Stimulated activated naive CD4-positive, alpha-beta T cell treated with Interleukin-2 at 50 U/mL for 16 hours (primary cell): ENCODE measurements around the gene GTF3C6.
"Not testable (repeated sequence)": the region's sequence is repeated elsewhere in the genome, so short reads cannot be mapped to it uniquely, and the experiment has no call there.

Experiments used
- DNase-seq: peaks from one replicate; lab custom pipeline; 2025; lab: John Stamatoyannopoulos, UW

Gene GTF3C6, protein sequence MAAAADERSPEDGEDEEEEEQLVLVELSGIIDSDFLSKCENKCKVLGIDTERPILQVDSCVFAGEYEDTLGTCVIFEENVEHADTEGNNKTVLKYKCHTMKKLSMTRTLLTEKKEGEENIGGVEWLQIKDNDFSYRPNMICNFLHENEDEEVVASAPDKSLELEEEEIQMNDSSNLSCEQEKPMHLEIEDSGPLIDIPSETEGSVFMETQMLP

DNA sequence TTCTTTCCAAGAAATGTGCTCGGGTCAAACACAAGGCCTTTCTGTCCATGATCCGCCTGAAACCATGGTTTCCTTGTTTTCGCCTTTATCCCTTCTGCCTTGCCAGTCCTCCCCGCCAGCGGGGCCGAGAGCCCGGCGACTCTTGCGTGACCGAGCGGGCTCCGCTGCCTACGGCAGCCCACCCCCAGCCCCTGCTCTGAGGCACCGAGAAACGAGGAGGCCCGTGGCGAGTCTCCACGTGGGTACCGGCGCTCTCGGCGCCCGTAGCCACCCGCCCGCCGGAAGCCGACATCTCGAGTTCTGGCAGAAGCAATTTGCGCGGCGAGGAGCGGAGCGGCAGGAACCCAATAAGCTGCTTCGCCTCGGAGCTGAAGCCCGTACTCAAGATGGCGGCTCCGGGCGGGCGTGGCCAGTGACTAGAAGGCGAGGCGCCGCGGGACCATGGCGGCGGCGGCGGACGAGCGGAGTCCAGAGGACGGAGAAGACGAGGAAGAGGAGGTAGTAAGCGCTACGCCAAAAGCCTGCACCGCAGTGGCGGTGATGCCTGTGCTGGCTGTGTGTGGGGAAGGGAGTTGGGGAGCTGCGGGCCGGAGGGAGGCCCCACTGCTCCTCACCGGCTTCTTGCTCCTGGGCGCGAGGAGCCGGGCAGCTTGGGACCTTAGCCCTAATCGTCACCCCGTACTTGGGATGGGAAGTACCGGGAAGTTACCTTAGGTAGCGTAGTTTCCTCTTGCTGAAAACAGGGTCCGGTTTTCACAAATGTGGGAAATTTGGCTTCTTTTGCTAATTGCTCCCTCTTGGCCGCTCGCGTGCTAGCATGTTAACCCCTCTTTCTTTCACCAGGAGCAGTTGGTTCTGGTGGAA is at the start of gene GTF3C6:
GTF3C6 (plus strand) TSS at position 378 of the 864 bp plus-strand sequence; CDS start at position 442, 64 bp downstream.
- peak; percentile 93 for DNase-seq

DNA sequence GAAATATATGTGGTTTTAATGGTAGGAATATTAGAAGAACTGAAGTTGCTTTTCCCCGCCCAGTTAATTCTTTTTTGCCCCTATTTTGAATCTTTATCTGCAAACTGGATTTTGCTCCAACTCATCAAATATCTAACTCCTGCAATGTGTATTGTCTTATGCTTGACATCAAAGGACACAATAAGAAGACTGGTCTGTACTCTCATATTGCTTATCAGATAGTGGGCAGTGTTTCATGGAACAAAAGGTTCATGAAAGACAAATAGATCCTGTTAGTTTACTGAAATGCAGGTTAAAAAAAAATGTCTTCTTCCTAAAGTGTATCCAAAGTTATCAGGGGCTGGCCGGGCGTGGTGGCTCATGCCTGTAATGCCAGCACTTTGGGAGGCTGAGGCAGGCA is 27.7 kb upstream of the GTF3C6 start:
- DNase-seq: no peak

DNA sequence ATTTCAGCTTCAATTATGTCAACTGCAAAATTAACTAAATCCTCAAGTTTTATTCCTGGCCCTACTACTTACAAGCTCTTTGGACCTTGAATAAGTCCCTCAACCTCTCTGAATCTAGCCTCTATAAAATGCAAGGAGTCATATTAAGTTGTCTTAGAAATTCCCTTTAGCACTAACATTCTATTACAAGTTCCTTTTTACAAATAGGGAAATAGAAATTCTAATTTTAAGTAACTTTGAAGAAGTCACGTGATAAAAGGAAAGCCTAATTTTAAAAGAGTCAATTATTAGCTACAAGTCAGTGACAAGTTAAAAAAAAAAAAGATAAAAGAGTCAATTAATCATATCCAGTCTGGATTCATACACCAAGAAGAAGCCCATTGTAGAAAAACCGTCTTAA is 24.6 kb upstream of the GTF3C6 start:
- DNase-seq: no peak

DNA sequence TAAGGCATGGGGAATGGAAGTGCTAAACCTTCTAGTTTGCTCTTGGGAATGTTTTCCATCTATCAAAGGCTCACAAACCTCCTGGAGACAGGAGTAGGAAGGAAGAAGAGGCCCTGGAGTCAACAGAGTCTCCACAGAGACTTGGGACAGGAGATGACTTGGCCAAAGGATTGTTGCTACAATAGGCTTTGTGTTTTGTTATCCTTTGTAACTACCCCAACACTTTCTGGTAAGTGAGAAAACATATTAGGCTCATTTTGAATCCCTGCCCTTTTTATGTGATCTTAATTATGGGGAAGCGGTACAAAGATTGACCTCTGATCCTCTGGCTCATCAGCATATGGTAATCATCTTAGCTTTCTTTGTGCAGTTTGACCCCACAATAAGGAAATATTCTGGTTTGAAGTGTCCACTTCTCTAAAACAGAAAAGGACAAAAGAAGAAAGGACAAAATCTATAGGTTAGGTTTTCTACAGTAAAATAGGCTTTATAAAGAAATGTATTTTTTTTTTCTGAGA is 24.1 kb upstream of the GTF3C6 start:
- DNase-seq: no peak

DNA sequence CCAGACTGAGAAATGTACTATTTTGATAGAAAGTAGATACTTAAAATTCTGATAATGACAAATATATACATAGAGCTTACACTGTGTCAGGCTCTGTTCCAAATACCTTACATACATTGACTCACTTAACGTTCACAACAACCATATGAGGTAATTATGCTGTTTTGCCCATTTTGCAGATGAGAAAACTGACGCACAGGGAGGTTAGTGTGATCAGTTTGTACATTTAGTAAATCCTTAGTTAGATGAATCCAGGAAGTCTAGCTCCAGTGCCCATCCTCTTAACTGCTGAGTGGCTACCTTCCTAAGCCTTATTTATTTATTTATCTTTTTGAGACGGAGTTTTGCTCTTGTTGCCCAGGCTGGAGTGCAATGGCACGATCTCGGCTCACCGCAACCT is 23.3 kb upstream of the GTF3C6 start:
- no peak for DNase-seq

DNA sequence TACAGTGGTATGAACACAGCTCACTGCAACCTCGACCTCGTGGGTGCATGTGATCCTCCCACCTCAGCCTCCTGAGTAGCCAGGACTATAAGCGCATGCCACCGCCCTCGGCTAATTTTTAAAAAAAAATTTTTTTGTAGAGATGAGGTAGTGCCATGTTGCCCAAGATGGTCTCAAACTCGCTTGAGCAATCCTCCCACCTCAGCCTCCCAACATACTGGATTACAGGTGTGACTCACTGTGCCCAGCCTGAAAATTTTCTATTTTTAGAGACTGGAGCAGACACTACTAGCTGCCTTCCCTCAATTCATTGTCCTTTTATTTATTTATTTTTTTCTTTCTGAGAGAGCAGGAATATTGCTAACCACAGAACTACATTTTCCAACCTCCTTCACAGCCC is 20.3 kb upstream of the GTF3C6 start:
- DNase-seq: no peak

DNA sequence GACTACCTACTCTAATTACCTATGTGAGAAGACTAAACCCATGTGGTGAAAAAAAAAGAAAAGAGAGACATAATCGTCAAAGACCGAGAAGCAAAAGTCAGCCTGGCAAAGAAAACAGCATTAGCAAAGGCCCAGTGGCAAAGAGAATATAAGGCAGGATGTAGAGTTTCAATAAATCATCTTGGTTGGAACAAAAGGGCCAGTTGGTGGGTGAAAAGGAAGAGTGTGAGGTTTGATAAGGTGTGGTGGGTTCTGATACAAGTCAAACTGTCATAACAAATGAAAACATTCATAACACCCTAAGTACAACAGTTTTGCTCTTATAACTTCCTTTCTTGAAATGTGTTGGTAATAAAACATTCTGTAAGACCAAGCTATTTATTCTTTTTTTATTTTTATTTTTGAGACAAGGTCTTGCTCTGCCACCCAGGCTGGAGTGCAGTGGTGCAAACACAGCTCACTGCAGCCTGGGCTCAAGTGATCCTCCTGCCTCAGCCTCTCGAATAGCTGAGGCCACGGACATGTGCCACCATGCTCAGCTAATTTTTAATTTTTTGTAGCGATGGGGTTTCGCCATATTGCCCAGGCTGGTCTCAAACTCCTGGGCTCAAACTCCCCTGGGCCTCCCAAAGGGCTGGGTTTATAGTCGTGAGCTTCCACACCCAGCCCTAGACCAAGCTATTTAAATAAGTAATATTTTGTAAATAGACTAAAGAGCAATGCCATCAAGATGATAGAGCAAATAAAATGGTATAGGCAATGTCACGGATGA is 18.9 kb upstream of the GTF3C6 start:
- no peak for DNase-seq

DNA sequence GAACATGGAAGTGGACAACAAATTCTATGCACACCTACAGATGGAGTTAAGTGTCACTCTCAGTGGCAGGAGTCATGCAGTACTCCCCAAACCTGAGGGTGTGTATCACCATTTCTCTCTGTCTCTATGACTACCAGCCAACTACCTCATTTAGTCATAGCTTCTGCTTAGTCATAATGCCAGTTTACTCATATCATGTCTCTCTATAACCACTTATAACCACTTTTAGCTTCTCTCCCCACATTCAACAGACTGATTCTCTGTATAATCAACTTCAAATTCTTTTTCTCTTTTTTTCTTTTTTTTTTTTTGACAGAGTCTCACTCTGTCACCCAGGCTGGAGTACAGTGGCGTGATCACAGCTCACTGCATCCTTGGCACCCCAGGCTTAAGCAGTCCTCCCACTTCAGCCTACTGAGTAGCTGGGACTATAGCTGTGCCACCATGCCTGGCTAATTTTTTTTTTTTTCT is 13.8 kb upstream of the GTF3C6 start:
- DNase-seq: peak; percentile 48

DNA sequence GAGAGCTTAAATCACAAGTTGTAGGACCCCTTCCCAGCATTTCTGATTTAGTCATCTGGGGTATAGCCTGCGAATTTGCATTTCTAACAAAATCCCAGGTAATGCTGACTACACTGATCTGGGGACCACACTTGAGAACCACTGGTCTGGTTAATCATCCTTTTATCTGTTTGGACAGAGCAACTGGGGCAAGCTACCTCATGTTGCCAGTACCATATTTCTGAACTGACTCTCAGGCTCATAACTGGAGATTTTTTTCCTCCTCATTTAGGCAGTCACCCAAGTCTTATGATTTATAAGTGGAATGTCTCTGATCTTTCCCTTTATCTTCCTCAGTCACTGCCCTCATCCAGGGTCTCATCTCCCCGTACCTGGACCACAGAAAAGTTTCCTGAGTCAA is 12.0 kb upstream of the GTF3C6 start:
- DNase-seq: no peak

DNA sequence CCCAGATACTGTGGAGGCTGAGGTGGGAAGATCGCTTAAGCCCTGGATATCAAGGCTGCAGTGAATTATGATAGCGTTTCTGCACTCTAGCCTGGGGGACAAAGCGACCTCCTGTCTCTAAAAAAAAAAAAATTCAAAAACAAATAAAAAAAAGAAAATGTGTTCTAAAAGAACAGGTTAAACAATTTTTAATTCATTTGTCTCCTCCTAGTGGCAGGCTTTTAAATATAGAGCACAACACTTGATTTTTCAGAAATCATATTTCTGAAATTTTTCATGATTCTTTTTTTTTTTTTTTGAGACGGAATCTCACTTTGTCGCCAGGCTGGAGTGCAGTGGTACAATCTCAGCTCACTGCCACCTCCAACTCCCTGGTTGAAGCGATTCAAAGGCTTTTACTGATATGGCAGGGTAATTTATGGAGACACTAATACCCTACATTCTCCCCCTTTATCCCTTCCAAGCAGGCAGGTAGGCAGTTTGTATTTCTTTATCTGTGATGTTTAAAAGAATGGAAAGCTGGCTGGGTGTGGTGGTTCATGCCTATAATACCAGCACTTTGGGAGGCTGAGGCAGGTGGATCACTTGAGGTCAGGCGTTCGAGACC is 8.7 kb upstream of the GTF3C6 start:
- no peak for DNase-seq

DNA sequence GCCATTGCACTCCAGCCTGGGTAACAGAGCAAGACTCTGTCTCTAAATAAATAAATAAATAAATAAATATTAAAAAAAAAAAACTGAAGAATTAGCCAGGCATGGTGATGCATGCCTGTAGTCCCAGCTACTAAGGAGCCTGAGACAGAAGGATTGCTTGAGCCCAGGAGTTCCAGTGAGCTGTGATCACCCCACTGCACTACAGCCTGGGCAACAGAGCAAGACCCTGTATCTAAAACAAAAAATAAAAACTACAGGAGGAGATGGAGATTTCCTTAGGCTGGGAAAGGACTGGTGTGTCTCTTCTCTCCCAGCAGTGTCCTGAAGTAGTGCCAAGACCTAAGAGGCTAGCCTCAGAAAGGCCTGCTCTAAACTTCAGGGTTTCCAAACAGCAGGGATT is 8.1 kb upstream of the GTF3C6 start:
- DNase-seq: no peak

DNA sequence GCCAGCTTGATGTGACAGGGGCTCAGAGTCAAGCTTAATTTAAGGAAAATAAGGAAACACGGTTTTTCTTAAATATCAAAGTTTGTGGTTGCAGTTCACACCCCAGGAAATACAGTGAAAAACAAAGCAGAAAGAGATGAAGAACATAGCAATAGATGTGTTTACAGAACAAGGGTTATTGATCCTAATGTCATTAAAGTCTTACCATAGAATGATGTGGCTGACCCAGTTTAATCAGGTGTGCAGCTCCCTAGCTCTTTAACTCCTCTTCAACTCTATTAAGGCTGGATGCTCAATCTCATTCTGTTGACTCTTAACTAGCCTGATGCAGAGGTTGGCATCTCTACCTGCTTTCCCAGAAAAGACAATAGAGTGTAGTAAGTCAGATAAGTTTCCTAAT is 7.5 kb upstream of the GTF3C6 start:
- DNase-seq: no peak

DNA sequence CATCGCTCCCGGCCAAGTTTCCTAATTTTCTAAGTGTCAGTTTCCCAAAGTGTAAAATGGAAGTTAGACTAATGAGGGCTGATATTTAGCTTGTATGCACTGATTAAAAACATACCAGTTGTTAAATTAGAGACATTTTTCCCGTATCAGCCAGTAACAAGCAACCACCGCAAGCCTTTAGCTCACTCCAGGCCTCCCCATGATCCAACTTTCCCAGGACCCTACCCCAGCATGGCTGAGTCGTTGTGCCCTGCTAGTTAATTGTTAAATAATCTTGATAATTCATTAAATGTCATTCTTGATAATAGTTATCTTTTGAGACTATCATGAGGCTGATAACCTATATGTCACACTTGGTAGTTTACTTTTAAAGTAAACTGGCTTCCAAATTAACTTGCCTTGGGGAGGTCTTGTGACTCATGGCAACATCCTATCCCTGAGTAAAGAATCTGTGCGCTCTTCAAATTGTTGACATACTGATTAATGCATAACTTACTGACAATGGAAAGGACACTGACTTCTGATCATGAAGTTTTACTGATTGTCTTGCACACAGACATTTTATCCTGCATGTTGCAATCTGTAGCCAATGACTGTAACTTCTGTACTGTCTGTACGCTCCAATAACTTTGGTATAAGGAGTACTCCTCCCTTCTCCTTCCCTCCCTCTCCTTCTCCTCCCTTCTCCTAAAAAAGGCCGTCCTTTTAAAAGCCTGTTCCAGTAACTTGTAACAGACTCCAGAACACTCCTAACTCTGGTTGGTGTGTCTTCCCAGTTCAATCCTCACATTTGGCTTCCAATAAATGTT is 6.3 kb upstream of the GTF3C6 start:
- no peak for DNase-seq

DNA sequence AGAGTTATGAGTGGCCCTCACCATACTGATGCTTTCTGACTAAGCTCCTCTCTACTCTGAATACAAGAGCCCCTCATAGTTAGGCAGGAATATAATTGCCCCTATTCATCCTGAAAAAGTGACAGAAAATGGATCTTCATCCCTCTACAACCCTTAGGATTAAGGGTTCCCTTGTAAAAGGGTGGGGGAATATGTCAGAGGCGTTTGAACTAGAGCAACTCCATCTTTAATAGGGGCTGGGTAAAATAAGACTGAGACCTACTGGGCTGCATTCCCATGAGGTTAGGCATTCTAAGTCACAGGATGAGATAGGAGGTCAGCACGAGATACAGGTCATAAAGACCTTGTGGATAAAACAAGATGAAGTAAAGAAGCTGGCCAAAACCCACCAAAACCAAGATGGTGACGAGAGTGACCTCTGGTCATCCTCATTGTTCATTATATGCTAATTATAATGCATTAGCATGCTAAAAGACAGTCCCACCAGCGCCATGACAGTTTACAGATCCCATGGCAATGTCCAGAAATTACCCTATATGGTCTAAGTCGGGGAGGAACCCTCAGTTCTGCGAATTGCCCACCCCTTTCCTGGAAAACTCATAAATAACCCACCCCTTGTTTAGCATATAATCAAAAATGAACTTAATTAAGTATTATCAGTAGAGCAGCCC is 4.7 kb upstream of the GTF3C6 start:
- DNase-seq: no peak

DNA sequence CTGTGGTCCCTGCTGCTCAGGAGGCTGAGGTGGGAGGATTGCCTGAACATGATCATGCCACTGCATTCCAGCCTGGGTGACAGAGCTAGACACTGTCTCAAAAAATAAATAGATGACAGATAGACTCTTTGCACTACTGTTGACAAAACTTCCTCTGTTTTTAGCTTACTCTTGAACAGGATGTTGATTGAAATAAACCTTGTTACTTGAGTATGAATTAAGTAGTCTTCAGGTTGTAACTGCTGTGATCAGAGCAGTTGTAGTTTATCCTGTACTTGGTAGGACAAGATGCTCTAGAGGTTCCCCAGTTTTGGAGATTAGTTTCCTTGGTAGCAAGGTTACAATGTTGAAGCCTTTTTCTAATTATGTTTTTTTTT is 1.5 kb downstream of the GTF3C6 start:
- DNase-seq: no peak

DNA sequence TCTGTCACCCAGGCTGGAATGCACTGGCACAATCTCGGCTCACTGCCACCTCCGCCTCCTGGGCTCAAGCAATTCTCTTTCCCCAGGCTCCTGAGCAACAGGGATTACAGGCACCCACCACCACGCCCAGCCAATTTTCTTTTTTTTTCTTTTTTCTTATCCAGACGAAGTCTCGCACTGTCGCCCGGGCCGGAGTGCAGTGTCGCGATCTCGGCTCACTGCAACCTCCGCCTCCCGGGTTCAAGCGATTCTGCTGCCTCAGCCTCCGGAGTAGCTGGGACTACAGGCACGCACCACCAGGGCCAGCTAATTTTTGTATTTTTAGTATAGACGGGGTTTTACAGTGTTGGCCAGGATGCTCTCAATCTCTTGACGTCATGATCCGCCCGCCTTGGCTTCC is 4.1 kb downstream of the GTF3C6 start:
- DNase-seq: not testable (repeated sequence)

DNA sequence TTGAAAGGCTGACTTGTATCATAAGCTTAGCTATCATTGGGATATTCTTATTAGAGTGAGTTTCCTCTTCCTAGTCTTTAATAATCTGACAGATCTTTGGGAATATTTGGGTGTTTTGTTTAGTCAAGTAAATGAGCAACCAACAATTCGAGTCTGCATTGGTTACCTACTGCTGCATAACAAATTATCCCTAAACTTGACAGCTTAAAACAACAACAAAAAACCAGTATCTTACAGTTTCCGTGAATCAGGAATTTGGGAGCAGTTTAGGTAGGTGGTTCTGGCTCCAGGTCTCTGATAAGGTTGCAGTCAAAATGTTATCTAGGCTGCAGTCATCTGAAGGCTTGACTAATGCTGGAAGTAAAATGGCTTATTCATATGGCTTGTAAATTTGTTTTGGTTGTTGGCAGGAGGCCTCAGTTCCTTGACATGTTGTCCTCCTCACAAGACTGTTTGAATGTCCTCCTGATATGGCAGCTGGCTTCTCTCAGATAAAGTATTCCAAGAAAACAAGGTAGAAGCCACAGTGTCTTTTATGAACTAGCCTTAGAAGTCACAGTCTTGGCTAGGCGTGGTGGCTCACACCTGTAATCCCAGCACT is 7.2 kb downstream of the GTF3C6 start:
- DNase-seq: no peak

DNA sequence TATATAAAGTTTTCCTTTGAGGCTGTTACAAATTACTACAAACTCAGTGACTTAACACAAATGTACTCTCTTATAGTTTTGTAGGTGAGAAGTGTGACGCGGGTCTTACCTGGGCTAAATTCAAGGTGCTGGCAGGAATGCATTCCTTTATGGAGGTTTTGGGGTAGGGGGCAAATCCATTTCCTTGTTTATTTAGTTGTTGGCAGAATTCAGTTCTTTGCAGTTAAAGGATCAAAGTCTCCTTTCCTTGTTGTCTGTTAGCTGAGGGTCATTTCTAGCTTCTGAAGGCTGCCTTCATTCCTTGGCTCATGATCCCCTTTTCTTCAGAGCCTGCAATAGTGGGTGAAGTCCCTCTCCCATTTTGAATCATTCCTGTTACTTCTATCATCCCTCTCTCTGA is 10.2 kb downstream of the GTF3C6 start:
- DNase-seq: not testable (repeated sequence)

DNA sequence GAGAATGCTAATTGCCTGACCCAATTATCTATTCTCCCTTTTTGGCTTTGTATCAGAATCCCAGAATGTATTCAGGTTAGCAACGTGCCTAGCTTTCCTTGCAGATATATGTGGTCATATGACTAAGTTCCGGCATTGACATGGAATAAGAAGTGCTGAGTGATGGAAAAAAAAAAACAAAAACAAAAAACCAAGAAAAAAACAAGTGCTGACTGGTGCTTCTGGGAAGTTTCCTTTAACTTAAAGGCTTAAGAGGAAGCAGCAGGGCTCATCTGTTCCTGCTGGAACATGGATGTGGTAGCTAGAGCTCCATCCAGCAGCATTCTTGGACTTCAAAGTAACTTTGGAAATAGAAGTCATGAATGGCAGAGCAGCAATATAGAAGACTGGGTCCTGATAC is 13.0 kb downstream of the GTF3C6 start:
- DNase-seq: no peak

DNA sequence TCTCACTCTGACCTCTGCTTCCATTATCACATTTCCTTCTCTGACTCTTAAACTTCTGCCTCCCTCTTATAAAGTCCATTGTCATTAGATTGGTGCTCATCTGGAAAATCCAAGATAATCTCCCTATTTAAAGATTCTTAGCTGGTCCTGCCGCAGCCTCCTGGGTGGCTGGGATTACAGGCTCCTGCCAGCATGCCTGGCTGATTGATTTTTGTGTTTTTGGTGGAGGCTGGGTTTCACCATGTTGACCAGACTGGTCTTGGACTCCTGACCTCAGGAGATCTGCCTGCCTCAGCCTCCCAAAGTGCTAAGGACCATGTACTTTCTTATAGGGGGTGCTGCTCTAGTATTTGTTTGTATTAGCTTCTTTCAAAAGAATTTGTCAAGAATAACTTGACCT is 18.1 kb downstream of the GTF3C6 start:
- no peak for DNase-seq
